ENCODE results near the gene TBX4. TPM values are rescaled to one million over a fixed set of nuclear protein-coding genes. Genes with fewer than 3 reads are reported as not detected.
A peak's percentile ranks its signal among the peaks of the same experiment; 100 is the strongest.
"Not testable (repeated sequence)": the region's sequence is repeated elsewhere in the genome, so short reads cannot be mapped to it uniquely, and the experiment has no call there.

Gene TBX4
- total RNA-seq, 1 experiment from 2014 or later = not detected

- Histone ChIP-seq H4K20me1 (ENCODE audit: insufficient read depth, low read depth, low read length) (no peaks in the 10 kb centered on the region), H3K4me2 (ENCODE audit: low read depth, low read length, poor library complexity, severe bottlenecking) (no peak overlapping the region), H3K9me3 (ENCODE audit: low read length) (no peaks in the 10 kb centered on the region), H3K9ac (ENCODE audit: low read length) (no peak overlapping the region), H3K79me2 (ENCODE audit: low read length) (no peaks in the 10 kb centered on the region), H3K27ac (ENCODE audit: low read length) (no peak overlapping the region), H3K4me1 (ENCODE audit: low read length) (no peaks in the 10 kb centered on the region), H2AFZ (ENCODE audit: low read length) (no peak overlapping the region), H3K4me3 (ENCODE audit: low read length) (no peak overlapping the region), H3K9me2 (replicated peaks; ENCODE audit: insufficient read depth, low read length) (no peaks in the 10 kb centered on the region), H3K27me3 (ENCODE audit: low read length) (no peaks in the 10 kb centered on the region), H3K36me3 (ENCODE audit: insufficient read depth, low read length) (no peaks in the 10 kb centered on the region)
- no peak for DNase-seq
These were observed 39.8 kb downstream of the TBX4 start for GRCh38 chr17:61491981-61492380.

- Histone ChIP-seq H3K27me3 (ENCODE audit: low read length) (no peaks in the 10 kb centered on the region), H3K9me3 (ENCODE audit: low read length) (no peaks in the 10 kb centered on the region), H3K36me3 (ENCODE audit: insufficient read depth, low read length) (no peaks in the 10 kb centered on the region), H4K20me1 (ENCODE audit: insufficient read depth, low read depth, low read length) (no peaks in the 10 kb centered on the region), H3K27ac (ENCODE audit: low read length) (no peak overlapping the region), H3K4me2 (ENCODE audit: low read depth, low read length, poor library complexity, severe bottlenecking) (no peak overlapping the region), H2AFZ (ENCODE audit: low read length) (no peak overlapping the region), H3K9me2 (replicated peaks; ENCODE audit: insufficient read depth, low read length) (no peaks in the 10 kb centered on the region), H3K4me1 (ENCODE audit: low read length) (no peaks in the 10 kb centered on the region), H3K9ac (ENCODE audit: low read length) (no peak overlapping the region), H3K79me2 (ENCODE audit: low read length) (no peaks in the 10 kb centered on the region), H3K4me3 (ENCODE audit: low read length) (no peak overlapping the region)
- no peak for DNase-seq
These were observed 40.7 kb downstream of the TBX4 start for GRCh38 chr17:61492759-61493526.

- H3K79me2 ChIP-seq (ENCODE audit: low read length); H3K27ac ChIP-seq (ENCODE audit: low read length); H4K20me1 ChIP-seq (ENCODE audit: insufficient read depth, low read depth, low read length); H3K9me2 ChIP-seq (replicated peaks; ENCODE audit: insufficient read depth, low read length); H3K4me1 ChIP-seq (ENCODE audit: low read length); H3K4me3 ChIP-seq (ENCODE audit: low read length); H3K36me3 ChIP-seq (ENCODE audit: insufficient read depth, low read length); H2AFZ ChIP-seq (ENCODE audit: low read length); H3K9me3 ChIP-seq (ENCODE audit: low read length); H3K9ac ChIP-seq (ENCODE audit: low read length); H3K4me2 ChIP-seq (ENCODE audit: low read depth, low read length, poor library complexity, severe bottlenecking); DNase-seq; H3K27me3 ChIP-seq (ENCODE audit: low read length): not testable (repeated sequence)
These were observed 41.7 kb downstream of the TBX4 start for GRCh38 chr17:61493830-61494324.

GRCh38 chr17:61494325-61495160 is 42.3 kb downstream of the TBX4 start:
- Histone ChIP-seq H3K36me3 (ENCODE audit: insufficient read depth, low read length) (no peaks in the 10 kb centered on the region), H3K9me2 (replicated peaks; ENCODE audit: insufficient read depth, low read length) (no peaks in the 10 kb centered on the region), H4K20me1 (ENCODE audit: insufficient read depth, low read depth, low read length) (no peaks in the 10 kb centered on the region), H3K4me2 (ENCODE audit: low read depth, low read length, poor library complexity, severe bottlenecking) (no peak overlapping the region), H3K27ac (ENCODE audit: low read length) (no peak overlapping the region), H3K9me3 (ENCODE audit: low read length) (no peaks in the 10 kb centered on the region), H3K4me3 (ENCODE audit: low read length) (no peak overlapping the region), H2AFZ (ENCODE audit: low read length) (no peak overlapping the region), H3K9ac (ENCODE audit: low read length) (no peak overlapping the region), H3K79me2 (ENCODE audit: low read length) (no peaks in the 10 kb centered on the region), H3K27me3 (ENCODE audit: low read length) (no peaks in the 10 kb centered on the region), H3K4me1 (ENCODE audit: low read length) (no peaks in the 10 kb centered on the region)
- no peak for DNase-seq

- Histone ChIP-seq H3K36me3 (ENCODE audit: insufficient read depth, low read length) (no peaks in the 10 kb centered on the region), H3K9me2 (replicated peaks; ENCODE audit: insufficient read depth, low read length) (no peaks in the 10 kb centered on the region), H3K9me3 (ENCODE audit: low read length) (no peaks in the 10 kb centered on the region), H2AFZ (ENCODE audit: low read length) (no peak overlapping the region), H3K27ac (ENCODE audit: low read length) (no peak overlapping the region), H4K20me1 (ENCODE audit: insufficient read depth, low read depth, low read length) (no peaks in the 10 kb centered on the region), H3K4me1 (ENCODE audit: low read length) (no peaks in the 10 kb centered on the region), H3K4me3 (ENCODE audit: low read length) (no peak overlapping the region), H3K79me2 (ENCODE audit: low read length) (no peaks in the 10 kb centered on the region), H3K4me2 (ENCODE audit: low read depth, low read length, poor library complexity, severe bottlenecking) (no peak overlapping the region), H3K9ac (ENCODE audit: low read length) (no peak overlapping the region), H3K27me3 (ENCODE audit: low read length) (no peaks in the 10 kb centered on the region)
- no peak for DNase-seq
These were observed 43.1 kb downstream of the TBX4 start for GRCh38 chr17:61495161-61495857.

GRCh38 chr17:61496174-61496956 is 44.1 kb downstream of the TBX4 start:
- Histone ChIP-seq H3K4me1 (ENCODE audit: low read length) (no peaks in the 10 kb centered on the region), H3K79me2 (ENCODE audit: low read length) (no peaks in the 10 kb centered on the region), H2AFZ (ENCODE audit: low read length) (no peak overlapping the region), H3K4me3 (ENCODE audit: low read length) (no peak overlapping the region), H4K20me1 (ENCODE audit: insufficient read depth, low read depth, low read length) (no peaks in the 10 kb centered on the region), H3K27ac (ENCODE audit: low read length) (no peak overlapping the region), H3K36me3 (ENCODE audit: insufficient read depth, low read length) (no peaks in the 10 kb centered on the region), H3K9me3 (ENCODE audit: low read length) (no peaks in the 10 kb centered on the region), H3K9me2 (replicated peaks; ENCODE audit: insufficient read depth, low read length) (no peaks in the 10 kb centered on the region), H3K27me3 (ENCODE audit: low read length) (no peaks in the 10 kb centered on the region), H3K9ac (ENCODE audit: low read length) (no peak overlapping the region), H3K4me2 (ENCODE audit: low read depth, low read length, poor library complexity, severe bottlenecking) (no peak overlapping the region)
- peak; percentile 23 for DNase-seq

GRCh38 chr17:61496957-61497653 is 44.9 kb downstream of the TBX4 start:
- no peak overlapping the region for H3K4me2 ChIP-seq (ENCODE audit: low read depth, low read length, poor library complexity, severe bottlenecking)
- no peaks in the 10 kb centered on the region for H3K79me2 ChIP-seq (ENCODE audit: low read length)
- H2AFZ ChIP-seq (ENCODE audit: low read length) = no peak overlapping the region
- no peaks in the 10 kb centered on the region for H3K9me2 ChIP-seq (replicated peaks; ENCODE audit: insufficient read depth, low read length)
- H3K4me3 ChIP-seq (ENCODE audit: low read length) = no peak overlapping the region
- no peaks in the 10 kb centered on the region for H4K20me1 ChIP-seq (ENCODE audit: insufficient read depth, low read depth, low read length)
- H3K27me3 ChIP-seq (ENCODE audit: low read length) = no peaks in the 10 kb centered on the region
- no peaks in the 10 kb centered on the region for H3K36me3 ChIP-seq (ENCODE audit: insufficient read depth, low read length)
- H3K9me3 ChIP-seq (ENCODE audit: low read length) = no peaks in the 10 kb centered on the region
- no peaks in the 10 kb centered on the region for H3K4me1 ChIP-seq (ENCODE audit: low read length)
- no peak overlapping the region for H3K9ac ChIP-seq (ENCODE audit: low read length)
- DNase-seq = peak; percentile 7
- H3K27ac ChIP-seq (ENCODE audit: low read length) = no peak overlapping the region
